SKM-1 (cell line): ENCODE measurements around the gene AHRR.
A peak's percentile ranks its signal among the peaks of the same experiment; 100 is the strongest.
"Not testable (repeated sequence)": the region's sequence is repeated elsewhere in the genome, so short reads cannot be mapped to it uniquely, and the experiment has no call there.

Experiments
- DNase-seq: peaks from one replicate; lab custom pipeline; 2025; ENCODE audit not compliant: unreplicated experiment; lab: John Stamatoyannopoulos, UW

Gene AHRR

DNA sequence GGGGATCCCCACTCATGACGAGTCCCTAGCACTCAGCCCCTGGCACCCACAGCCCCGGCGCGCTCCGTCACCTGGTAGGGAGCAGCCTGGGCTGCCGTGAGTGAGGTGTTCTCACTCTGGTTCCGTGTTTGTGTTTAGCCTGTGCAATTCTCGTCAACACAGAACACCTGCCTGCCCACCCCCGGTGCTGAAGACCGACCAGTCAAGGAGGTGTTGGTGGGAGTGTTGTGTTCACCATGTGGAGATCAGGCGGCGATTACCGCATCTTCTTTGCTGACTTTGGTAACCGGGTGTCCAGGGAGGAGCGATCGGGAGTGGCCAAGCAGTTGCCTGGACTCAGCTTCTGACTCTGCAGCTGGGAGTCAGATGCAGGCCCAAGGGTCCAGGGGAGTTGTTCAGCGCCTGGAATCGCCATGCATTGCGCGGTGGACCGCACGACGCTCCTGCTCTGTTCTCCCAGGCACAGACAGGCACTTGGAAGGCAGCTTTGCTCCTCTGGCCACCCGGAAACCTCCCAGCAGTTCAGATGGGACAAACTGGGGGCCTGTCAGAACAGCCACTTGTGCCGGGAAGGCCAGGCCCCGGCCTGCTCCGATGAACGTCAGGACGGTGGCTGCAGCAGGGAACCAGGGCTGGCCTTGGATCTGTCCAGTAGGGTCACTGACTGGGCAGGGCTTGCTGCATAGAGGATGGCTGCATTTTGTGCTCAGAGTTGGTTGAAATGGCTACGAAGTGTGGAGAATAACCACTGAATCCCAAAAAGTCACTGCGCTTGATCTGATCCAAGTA, 149.6 kb downstream of the AHRR start:
- no peak for DNase-seq

DNA sequence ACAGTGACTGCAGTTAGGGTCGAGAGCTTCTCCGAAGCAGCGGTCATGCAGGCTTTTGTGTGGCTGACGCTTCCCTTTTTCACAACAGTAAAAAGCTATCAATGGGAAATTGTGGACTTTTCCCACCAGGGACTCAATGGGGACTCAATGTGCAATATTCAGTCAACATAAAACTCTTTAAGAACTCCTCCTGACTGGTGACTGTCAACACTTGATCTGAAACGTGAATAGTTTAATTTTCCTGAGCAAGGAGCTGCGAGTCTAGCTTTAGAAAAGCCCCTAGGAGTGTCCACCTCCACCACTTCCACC, 150.2 kb downstream of the AHRR start:
- DNase-seq = no peak

DNA sequence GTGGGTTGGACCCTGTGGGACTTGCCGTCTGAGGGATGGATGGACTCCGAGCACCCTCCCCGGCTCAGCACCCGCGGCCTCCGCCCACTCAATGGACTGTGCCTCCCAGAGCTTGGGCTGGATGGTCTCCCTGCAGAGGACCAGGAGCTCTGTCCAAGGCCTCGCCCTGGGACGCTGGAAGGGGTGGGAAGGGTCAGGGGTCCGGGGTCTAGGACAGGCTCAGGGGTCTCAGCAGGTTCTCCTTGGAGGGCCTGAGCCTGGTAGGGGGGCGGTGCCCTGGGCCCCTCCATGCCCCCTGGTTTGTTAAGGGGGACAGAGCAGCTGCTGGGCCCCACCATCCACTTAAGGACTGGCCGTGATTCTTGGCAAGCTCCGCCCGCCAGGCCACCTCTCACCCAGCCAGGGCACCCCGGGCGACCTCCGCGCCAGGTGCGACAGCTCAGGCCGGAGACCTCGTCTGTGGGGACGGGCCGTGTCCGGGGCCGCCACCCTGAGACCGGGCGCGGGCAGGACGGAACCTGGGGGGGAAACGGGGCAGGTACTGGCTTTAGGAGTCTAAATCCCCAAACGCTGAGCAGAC, 150.7 kb downstream of the AHRR start:
- no peak for DNase-seq

DNA sequence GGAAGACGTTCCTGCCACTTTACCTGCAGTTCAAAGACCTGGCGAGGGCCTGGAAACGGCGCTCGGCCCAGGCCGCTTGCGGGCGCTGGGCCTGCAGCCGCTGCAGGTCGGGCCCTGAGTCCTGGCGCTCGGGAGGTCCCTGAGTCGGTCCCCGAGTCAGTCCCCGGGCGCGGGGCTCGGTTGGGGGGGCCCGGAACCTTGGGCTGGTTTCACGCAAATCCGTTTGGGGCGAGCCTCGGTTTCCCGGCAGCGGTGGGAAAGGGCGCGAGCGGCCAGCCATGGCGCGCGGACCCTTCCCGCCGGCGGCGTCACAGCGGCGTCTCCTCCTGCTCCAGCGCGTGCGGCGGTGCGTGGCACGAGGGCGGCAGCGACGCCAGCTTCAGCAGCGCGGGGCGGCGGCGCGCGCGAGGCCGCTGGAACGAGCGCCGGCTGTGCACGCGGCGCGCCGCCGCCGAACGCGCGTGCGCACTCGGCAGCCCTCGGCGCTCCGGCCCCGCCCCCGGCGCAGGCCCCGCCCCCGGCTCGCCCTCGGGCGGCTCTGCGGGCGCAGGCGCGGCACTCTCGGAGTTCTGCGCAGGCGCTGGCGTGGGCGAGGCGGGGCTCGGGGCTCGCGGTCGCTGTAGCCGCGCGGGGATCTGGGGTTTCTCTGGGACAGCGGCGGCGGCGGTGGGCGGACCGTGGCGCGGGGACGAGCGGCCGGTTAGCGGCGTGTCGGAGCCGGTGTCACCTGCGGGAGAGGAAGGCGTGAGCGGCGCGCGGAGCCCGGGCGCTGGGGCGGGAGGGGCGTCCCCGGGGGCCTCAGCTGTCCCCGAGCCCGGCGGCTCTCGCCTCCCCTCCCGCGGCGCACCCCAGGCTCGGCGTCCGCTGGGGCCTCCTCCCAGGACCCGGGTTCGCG, 151.4 kb downstream of the AHRR start:
- peak; percentile 77 for DNase-seq

DNA sequence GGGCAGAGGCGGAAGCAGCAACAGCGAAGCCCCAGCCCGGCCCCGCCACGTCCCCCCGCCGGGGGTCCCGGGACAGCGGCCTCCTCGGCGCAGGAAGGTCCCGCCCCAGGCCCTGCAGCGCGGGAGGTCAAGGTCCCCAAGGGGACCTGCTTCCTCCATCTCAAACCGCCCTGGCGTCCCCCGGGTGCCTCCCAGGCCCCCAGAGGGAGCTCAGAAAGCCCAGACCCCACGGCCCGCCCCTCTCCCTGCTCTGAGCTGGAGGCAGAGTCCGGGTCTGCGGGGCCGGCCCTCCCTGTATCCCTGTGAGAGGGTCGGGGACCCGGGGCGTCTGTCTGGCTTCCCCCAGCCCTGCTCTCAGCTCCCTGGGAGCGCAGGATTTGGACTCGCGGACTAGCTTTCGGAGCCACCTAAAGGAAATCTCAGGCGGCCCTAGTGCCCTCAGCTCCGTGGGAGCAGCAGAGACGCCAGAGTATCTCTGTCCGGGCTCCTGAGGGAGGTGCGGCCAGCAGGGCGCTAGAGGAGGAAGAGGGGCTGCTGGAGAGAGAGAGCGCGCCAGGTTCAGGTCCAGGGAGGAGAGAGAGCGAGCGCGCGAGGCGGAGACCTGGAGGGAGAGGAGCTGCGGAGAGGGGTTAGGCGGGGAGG, 152.2 kb downstream of the AHRR start:
- no peak for DNase-seq

DNA sequence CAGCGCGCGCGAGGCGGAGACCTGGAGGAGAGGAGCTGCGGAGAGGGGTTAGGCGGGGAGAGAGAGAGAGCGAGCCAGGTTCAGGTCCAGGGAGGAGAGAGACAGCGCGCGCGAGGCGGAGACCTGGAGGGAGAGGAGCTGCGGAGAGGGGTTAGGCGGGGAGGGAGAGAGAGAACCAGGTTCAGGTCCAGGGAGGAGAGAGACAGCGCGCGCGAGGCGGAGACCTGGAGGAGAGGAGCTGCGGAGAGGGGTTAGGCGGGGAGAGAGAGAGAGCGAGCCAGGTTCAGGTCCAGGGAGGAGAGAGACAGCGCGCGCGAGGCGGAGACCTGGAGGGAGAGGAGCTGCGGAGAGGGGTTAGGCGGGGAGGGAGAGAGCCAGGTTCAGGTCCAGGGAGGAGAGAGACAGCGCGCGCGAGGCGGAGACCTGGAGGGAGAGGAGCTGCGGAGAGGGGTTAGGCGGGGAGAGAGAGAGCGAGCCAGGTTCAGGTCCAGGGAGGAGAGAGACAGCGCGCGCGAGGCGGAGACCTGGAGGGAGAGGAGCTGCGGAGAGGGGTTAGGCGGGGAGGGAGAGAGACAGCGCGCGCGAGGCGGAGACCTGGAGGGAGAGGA, 152.8 kb downstream of the AHRR start:
- not testable (repeated sequence) for DNase-seq

DNA sequence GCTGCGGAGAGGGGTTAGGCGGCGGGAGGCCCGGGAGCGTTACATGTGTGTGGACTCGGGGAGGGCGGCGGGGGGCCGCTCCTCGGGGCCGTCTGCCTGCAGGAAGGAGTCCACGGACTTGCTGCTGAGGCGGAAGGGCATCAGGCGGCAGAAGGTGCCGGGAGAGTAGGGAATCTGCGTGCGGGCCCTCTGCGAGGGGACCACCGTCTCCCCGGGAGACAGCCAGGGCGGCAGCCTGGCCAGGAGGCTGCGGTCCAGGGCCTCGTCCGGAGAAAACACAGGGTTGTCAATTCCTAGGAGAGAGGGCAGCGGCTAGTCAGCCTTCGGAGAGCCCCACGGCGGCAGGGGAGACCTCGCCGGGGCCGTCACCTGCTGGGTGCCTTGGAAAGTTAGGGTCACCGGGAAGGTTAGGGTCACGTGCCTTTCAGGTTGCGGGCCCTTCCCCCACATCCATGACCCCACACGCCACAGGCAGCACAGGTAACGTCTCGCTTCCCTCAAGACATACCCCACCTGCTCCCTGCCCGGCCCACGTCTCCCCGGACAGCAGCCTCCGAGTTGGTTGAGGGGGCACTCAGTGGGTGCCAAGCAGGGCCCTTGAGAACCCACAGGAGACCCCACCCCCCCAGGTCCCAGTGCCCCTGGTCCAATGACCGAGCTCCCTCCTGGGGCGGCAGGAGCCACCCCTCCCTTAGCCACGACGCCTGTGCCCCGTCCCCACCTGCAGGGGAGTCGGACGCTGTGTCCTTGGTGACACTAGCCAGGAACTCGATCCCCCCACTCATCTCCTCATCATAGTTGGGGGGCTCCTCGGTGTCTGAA, 153.5 kb downstream of the AHRR start:
- no peak for DNase-seq

DNA sequence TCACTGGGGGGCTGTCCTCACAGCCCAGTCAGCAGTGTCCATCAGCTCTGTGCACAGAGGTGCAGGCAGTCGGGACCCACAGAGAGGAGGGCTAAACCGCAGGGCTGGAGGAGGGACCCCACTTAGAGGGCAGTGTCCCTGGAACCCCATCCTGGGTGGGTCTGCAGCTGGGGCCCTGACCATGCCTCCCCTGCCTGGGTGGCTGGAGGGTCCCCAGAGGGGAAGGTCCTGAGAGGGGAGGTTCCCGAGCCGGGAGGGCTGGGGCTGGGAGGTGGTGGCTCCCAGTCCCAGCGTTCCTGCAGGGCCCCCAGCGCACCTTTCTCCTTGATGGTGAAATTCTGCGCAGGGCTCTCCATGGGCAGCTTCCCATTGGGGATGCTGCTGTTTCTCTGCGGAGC, 154.2 kb downstream of the AHRR start:
- DNase-seq = no peak

DNA sequence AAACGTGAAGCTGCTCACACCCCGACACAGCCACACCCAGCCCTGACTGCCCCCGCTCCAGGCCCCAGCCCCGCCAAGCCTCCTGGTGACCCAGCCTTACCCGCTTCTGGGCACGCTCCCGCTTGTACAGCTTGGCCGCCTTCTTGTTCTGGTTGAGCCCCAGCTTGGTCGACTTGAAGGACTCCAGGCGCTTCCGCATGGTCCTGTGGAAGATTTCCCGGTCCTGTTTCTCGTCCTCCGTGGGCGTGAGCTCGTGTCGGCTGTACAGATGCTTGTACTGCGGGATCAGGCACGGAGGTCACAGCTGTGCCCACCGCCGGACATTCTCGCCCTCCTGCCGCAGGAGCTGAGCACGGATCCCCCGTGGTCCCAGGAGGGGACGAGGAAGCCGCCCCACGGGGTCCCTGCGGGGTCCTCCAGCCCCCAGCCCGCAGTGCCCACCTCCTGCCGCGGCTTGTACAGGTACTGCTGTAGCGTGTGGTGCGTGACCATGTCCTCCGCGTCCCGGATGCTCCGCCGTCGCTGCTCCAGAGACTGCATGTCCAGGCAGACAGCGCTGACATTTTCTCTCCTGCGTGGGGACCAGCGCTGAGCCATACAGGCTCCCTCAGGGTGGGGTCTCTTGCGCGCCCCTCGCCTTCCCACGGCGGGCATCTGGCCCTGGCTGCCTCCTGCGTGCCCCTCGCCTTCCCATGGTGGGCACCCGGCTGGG, 154.7 kb downstream of the AHRR start:
- no peak for DNase-seq

DNA sequence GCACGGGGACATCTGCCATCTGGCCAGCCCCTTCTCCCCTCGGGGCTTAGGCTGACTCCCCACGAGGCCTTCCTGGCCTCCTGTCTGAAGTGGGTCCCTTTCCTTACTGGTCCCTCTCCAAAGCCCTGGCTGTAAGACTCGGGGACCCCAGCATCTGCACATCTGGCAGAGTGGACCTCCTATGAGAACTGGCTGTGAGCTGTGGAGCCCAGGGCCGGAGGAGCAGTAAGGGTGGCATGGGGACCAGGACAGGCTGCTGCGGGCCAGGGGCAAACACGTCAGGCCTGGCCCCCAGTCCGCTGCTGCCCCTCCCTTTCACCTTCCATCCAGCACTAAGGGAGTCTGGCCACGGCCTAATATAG, 155.3 kb downstream of the AHRR start:
- DNase-seq = no peak

DNA sequence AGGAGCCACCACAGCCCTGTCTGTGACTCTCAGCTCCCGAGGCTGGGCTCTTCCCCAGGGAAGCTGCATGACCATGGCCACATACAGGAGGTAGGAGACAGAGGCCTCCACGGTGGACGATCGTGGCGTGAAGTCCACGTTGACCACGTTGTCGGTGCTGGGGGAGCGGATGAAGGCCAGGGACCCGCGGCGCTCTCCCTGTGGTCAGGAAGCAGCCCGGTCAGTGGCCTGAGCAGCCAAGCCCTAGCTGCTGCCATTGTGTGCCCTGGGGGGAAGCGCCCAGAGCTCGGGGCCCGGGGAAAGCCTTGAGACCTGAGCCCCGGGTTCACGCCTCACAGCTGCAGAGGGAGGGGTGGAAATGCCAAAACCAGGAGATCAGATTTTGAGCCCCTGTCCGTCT, 155.7 kb downstream of the AHRR start:
- no peak for DNase-seq

DNA sequence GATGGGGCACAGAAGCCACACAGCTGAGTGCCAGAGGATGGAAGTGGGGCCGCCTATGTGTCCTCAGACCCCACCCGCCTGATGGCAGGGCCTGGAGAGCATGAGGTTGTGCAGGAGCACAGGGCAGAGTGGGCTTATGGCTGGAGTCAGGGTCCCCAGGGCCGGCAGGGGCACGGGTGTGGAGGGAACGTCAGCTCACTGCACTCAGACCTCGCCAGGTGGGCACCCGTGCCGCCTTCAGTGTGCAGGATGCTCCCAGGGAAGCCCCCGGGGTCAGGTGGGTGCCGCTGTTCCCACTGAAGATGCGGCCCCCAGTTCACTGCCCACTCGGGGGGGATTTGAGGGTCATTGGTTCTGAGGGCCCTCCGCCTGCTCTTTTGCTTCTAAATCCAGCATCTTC, 156.4 kb downstream of the AHRR start:
- DNase-seq = no peak

DNA sequence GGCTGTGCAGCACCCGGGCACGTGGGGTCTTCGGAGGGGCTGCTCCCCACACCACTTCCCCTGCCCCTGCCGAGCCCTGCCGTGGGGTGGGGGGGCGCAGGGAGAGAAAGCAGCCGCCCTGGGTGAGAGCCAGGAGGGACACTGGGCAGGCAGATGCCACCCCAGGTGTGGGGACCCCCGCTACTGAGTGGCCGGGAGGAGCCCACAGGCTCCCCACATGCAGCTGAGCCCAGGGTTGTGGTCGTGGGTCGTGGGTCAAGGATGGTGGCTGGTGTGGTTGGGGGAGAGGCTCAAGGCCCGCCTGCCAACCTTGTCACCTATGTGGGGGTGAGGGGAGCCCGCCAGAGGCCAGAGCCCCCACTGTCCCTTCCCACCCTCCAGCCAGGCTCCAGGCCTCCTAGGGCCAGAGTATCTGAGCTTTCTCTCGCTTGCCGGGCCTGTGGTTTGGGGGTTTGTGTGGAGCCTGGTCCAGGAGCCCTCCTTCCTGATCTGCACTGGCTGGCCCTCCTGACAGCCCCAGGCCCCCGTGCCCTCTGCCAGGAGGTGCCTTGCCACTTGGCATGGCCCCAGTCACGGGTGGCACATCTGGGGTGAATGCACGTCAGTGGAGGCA, 157.0 kb downstream of the AHRR start:
- DNase-seq = no peak

DNA sequence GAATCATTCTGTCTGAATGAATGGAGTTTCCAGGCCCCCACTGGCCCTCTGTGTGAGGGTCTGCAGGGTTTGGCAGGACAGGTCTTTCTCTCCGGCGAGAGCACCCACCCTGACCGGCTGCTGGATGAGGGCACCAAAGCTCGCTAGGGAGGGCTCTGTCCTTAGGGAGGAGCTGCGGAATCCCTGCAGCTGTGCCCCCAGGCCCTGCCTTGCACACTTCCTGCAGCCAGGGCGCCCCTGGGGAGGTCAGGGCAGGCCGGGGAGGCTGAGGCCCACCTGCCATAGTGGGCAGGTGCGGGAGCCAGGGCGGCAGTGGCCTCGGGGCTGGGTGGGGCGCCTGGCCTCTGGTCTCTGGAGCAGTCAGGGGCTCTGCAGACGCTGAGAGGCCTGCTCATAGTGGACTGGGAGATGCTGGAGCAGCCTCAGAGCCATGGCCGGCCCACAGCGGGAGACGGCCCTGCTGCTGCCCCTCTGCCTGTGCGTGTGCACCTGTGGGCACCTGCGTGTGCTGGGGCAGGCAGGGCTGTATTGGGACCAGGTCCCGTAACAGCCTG, 157.5 kb downstream of the AHRR start:
- no peak for DNase-seq

DNA sequence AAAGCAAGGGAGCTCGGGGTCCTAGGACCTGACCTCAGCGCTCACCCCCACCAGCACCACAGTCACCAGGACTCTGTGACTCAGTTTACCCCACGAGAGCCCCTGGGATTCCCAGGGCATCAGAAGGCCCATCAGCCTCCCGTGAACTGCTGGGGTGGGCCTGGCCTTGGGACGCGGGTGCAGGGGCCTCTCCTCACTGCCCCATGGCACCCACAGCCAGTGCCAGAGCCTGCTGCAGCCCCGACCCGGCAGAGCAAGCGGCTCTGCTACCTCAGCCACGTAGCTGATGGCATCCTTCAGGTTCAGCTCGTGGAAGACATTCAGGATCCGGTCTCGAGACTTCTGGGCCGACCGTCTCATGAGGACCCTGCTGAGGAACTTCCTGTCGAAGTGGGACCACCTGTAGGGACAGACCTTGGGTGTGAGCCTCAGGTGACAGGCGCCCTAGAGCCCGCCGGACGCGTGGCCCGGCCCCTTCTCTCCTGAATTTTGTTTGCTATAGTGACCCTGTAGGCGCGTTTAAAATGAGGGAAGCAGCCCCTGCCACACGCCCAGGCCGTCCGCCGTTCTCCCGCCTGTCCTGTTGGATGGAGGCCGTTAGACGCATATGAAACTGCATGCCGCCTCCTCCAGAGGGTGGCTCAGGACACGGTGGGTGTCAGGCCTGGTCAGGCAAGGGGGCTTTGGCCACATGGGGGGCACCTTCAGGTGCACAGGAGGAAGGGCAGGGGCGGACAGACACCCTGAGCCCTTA, 158.2 kb downstream of the AHRR start:
- DNase-seq = no peak

DNA sequence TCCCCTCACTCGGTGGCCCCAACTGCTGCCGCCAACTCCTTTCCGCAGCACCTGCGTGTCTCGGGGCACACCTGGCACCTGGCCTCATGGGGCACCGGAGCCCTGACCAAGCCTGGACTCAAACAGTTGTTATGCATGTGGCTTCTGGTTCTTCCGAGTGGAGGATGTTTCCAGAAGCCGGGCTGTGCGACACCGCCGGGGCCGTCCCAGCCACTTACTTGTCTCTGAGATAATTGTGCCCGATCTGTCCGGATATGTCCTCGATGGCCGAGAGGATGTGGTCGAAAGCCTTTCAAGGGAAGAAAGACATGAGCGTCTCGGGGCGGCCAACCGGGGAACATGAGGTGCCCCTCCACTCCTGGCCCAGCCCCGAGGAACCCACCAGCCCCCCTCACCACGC, 159.8 kb downstream of the AHRR start:
- no peak for DNase-seq

DNA sequence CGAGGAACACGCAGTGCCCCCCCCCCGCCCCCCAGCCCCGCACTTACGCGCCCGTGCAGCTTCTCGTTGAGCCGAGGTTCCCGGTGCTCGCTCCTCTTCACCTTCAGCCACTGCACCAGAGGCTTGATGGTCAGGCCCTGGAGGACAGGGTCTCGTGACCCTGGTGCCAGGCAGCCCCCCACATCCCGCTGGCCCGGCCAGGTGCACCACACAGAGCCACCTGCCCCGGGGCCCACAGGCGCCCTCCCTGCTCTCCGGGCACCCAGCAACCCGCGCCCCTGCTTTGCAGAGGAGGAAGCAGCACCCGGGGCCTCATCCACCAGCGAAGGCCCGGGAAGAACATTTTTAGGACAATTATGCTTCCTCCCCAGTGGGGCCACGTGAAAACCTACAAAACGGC, 160.5 kb downstream of the AHRR start:
- DNase-seq = no peak

DNA sequence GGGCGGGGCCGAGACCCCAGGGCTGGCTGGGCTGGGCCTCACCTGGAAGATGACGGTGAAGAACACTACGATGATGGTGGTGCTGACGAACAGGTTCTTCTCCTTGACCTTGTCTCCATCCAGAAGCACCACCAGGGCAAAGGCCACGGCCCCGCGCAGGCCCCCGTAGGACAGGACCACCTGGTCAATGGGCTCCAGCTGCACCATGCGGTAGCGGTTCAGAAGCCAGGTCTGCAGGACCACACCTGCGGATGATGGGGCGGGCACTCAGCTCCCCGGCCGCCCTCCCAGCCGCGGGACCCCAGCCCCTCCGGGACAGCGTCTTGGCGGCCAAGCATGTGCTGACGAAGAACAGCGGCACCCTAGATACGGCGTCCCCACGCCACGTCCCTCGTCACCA, 161.0 kb downstream of the AHRR start:
- no peak for DNase-seq
